Caco-2 (cell line): ENCODE data around the gene TMEM250. TPM values are rescaled to one million over a fixed set of nuclear protein-coding genes. Genes with fewer than 3 reads are reported as not detected.

Experiments used
- BruUV-seq: library from RNA; stranded (reverse); fragments of 400-500 nt; replicated peaks from 2 replicates; lab custom pipeline; 2021; lab: Mats Ljungman, UMichigan
- CTCF ChIA-PET: fragments of 300-600 bp; sonication (Branson Sonifier 250); formaldehyde crosslinking; loops from one replicate; lab custom pipeline; 2022; ENCODE audit warnings: antibody characterized with exemption; lab: Charles Lee
- POLR2A ChIA-PET: fragments of 300-600 bp; sonication (Branson Sonifier 250); formaldehyde crosslinking; loops from one replicate; lab custom pipeline; 2022; ENCODE audit warnings: antibody characterized with exemption; lab: Charles Lee
- DNase-seq, 2 experiments: peaks; one replicate each; pipeline versions ENCODE4 v3.0.0 to v3.0.0-alpha.2; 2020 to 2022
- H3K27me3 ChIP-seq: replicated peaks from 2 replicates; pipeline ENCODE4 v1.6.0; 2011; ENCODE audit warnings: low read length; ENCODE audit not compliant: control insufficient read depth, insufficient read depth
- H3K36me3 ChIP-seq: 2 replicates; pipeline ENCODE4 v1.5.1; 2011; ENCODE audit warnings: low read length; ENCODE audit not compliant: control insufficient read depth, insufficient read depth
- H3K4me1 ChIP-seq: fragments of 250-450 bp; sonication (Bioruptor Pico); 2 replicates; pipeline ENCODE4 v1.5.1; 2020; ENCODE audit warnings: mild to moderate bottlenecking
- H3K4me3 ChIP-seq: 2 replicates; pipeline ENCODE4 v1.5.1; 2011; ENCODE audit warnings: low read depth, mild to moderate bottlenecking, control low read depth, low read length
- H3K9me3 ChIP-seq: fragments of 250-450 bp; sonication (Bioruptor Pico); 2 replicates; pipeline ENCODE4 v1.5.1; 2020; ENCODE audit warnings: mild to moderate bottlenecking, moderate library complexity
- H3K27ac Mint-ChIP-seq: one replicate; pipeline ENCODE4 v1.8.0; 2022; ENCODE audit warnings: mixed read lengths; ENCODE audit not compliant: unreplicated experiment
- H3K27me3 Mint-ChIP-seq: one replicate; pipeline ENCODE4 v1.8.0; 2022; ENCODE audit warnings: mixed read lengths; ENCODE audit not compliant: insufficient read depth, unreplicated experiment
- H3K36me3 Mint-ChIP-seq: one replicate; pipeline ENCODE4 v1.8.0; 2022; ENCODE audit warnings: mild to moderate bottlenecking, mixed read lengths; ENCODE audit not compliant: insufficient read depth, unreplicated experiment
- H3K4me1 Mint-ChIP-seq: one replicate; pipeline ENCODE4 v1.8.0; 2022; ENCODE audit warnings: low read depth, mixed read lengths; ENCODE audit not compliant: unreplicated experiment
- H3K4me3 Mint-ChIP-seq: one replicate; pipeline ENCODE4 v1.8.0; 2022; ENCODE audit warnings: mild to moderate bottlenecking, moderate library complexity, mixed read lengths; ENCODE audit not compliant: unreplicated experiment
- H3K9me3 Mint-ChIP-seq: one replicate; pipeline ENCODE4 v1.8.0; 2022; ENCODE audit warnings: mixed read lengths; ENCODE audit not compliant: unreplicated experiment
- CTCF ChIP-seq, 2 experiments: fragments of 200-600 bp in 1 of 2; IDR thresholded peaks; 1 replicate in 1 of 2; 2 replicates in 1 of 2; pipeline versions ENCODE4 v1.5.1 to v1.8.0; 2011 to 2022; ENCODE audit warnings: antibody characterized with exemption in 1 of 2, control low read depth in 1 of 2, inconsistent platforms in 1 of 2, low read depth in 1 of 2, low read length in 1 of 2, mild to moderate bottlenecking in 1 of 2, moderate library complexity in 1 of 2; ENCODE audit not compliant: insufficient read depth in 1 of 2, severe bottlenecking in 1 of 2, unreplicated experiment in 1 of 2
- intact Hi-C: fragments of 100-400 bp; cut with micrococcal nuclease; formaldehyde crosslinking; loops from one replicate; pipeline ENCODE4 v1.10.0; 2022; ENCODE audit not compliant: unreplicated experiment
- total RNA-seq: library from RNA; stranded (reverse); gene quantifications from 2 replicates; pipeline ENCODE4 v1.2.3, GENCODE V29; 2022

The TMEM250 gene
- total RNA-seq, 1 experiment from 2014 or later = 38.2 TPM

- H3K9me3 ChIP-seq = no peaks in the 10 kb centered on the region
- Mint-ChIP-seq H3K27ac (no peak overlapping the region), H3K9me3 (peaks cover 12% of the 10 kb centered on the region), H3K36me3 (peaks cover 5% of the 10 kb centered on the region), H3K4me3 (peak overlapping the region; percentile 8), H3K4me1 (no peaks in the 10 kb centered on the region), H3K27me3 (no peaks in the 10 kb centered on the region)
- H3K36me3 ChIP-seq = no peaks in the 10 kb centered on the region
- no TSS peak for BruUV-seq
- ChIA-PET CTCF (interaction anchor here (0.8 to 1.3 kb wide), 6 partner anchors 10 to 155 kb away, joined by 3 to 23 read pairs (median 4); no protein-coding TSS in a partner anchor), POLR2A (interaction anchor here (0.5 kb wide), 1 partner anchor 55 kb away, joined by 5 read pairs; no protein-coding TSS in a partner anchor)
- intact Hi-C loops = loop anchor here (1.0 to 2.0 kb wide), 2 partner anchors 155 to 258 kb away; no protein-coding TSS in a partner anchor
- peaks cover 21% of the 10 kb centered on the region for H3K4me1 ChIP-seq
- no peaks in the 10 kb centered on the region for H3K27me3 ChIP-seq
- peak; percentile 95 to 96 for TF ChIP-seq CTCF (IDR thresholded peaks at IDR 0.05; ENCODE audit: insufficient read depth in 1 of 2, low read depth in 1 of 2, low read length in 1 of 2, severe bottlenecking in 1 of 2, unreplicated experiment in 1 of 2)
- peak; percentile 75 to 86 for DNase-seq
- peak overlapping the region; percentile 17; the same call in 1 of the 2 replicates for H3K4me3 ChIP-seq
These were observed 4.0 kb upstream of the TMEM250 start for GRCh38 chr9:136122425-136123383.

- Histone ChIP-seq H3K9me3 (no peaks in the 10 kb centered on the region), H3K4me3 (no peak overlapping the region), H3K4me1 (peaks cover 28% of the 10 kb centered on the region), H3K27me3 (no peaks in the 10 kb centered on the region), H3K36me3 (no peaks in the 10 kb centered on the region)
- intact Hi-C loops = loop anchor here (2.0 kb wide), 1 partner anchor 257 kb away; no protein-coding TSS in a partner anchor
- no TSS peak for BruUV-seq
- Mint-ChIP-seq H3K36me3 (peaks cover 6% of the 10 kb centered on the region), H3K4me3 (no peak overlapping the region), H3K9me3 (peaks cover 12% of the 10 kb centered on the region), H3K27me3 (no peaks in the 10 kb centered on the region), H3K4me1 (no peaks in the 10 kb centered on the region), H3K27ac (no peak overlapping the region)
- no peak for DNase-seq
- no peak for TF ChIP-seq CTCF (IDR thresholded peaks at IDR 0.05; ENCODE audit: insufficient read depth in 1 of 2, low read depth in 1 of 2, low read length in 1 of 2, severe bottlenecking in 1 of 2, unreplicated experiment in 1 of 2)
- ChIA-PET POLR2A (no interaction called here), CTCF (interaction anchor here (0.8 to 1.3 kb wide), 6 partner anchors 11 to 154 kb away, joined by 3 to 23 read pairs (median 4); no protein-coding TSS in a partner anchor)
These were observed 3.1 kb upstream of the TMEM250 start for GRCh38 chr9:136121801-136122200.

- H3K4me3 Mint-ChIP-seq = no peak overlapping the region
- H3K36me3 ChIP-seq = no peaks in the 10 kb centered on the region
- H3K4me1 ChIP-seq = peaks cover 28% of the 10 kb centered on the region
- no peaks in the 10 kb centered on the region for H3K4me1 Mint-ChIP-seq
- TF ChIP-seq CTCF (IDR thresholded peaks at IDR 0.05; ENCODE audit: insufficient read depth in 1 of 2, low read depth in 1 of 2, low read length in 1 of 2, severe bottlenecking in 1 of 2, unreplicated experiment in 1 of 2) = no peak
- intact Hi-C loops = no loop called here
- H3K27me3 ChIP-seq = no peaks in the 10 kb centered on the region
- POLR2A ChIA-PET = interaction anchor here (1.0 kb wide), 1 partner anchor 51 kb away, joined by 3 read pairs; no protein-coding TSS in a partner anchor
- H3K27me3 Mint-ChIP-seq = no peaks in the 10 kb centered on the region
- no peak overlapping the region for H3K27ac Mint-ChIP-seq
- CTCF ChIA-PET = no interaction called here
- no peaks in the 10 kb centered on the region for H3K9me3 ChIP-seq
- H3K36me3 Mint-ChIP-seq = peaks cover 14% of the 10 kb centered on the region
- DNase-seq = no peak
- H3K9me3 Mint-ChIP-seq = peaks cover 10% of the 10 kb centered on the region
- no peak overlapping the region for H3K4me3 ChIP-seq
- no TSS peak for BruUV-seq
These were observed 1.8 kb upstream of the TMEM250 start for GRCh38 chr9:136120438-136120844.
